NT2/D1 (cell line): Measurements from ENCODE around the gene AKAP13.

ENCODE experiments used
- SUZ12 ChIP-seq: IDR thresholded peaks from 2 replicates; pipeline ENCODE4 v1.6.1; 2011; ENCODE audit not compliant: insufficient read length, insufficient read depth; ENCODE audit errors: extremely low read depth
- YY1 ChIP-seq: IDR thresholded peaks from 2 replicates; pipeline ENCODE4 v1.6.1; 2011; ENCODE audit not compliant: insufficient read length, insufficient read depth
- ZNF274 ChIP-seq: IDR thresholded peaks from 2 replicates; pipeline ENCODE4 v1.6.1; 2011; ENCODE audit warnings: mild to moderate bottlenecking, low read depth, low read length

- TF ChIP-seq ZNF274: no peak
- no peak for TF ChIP-seq YY1
- TF ChIP-seq SUZ12: no peak
Measured at GRCh38 chr15:85609492-85609891, 229.1 kb downstream of the AKAP13 start.
